ENCODE measurements around the gene FAHD2A.

DNA sequence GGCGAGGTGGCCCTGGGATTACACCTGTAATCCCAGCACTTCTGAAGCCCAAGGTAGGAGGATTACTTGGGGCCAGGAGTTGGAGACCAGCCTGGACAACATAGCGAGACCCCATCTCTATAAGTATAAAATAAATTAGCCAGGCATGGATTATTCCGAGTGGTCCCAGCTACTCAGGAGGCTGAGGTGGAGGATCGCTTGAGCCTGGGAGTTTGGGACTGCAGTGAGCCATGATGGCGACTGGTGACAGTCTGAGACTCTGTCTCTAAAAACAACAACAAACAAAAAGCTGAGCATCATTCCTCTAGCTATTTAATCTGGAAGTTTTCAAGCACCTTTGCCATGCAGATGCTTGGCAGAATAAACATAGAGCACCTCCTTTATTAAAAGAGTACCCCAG, 21.8 kb upstream of the FAHD2A start:
- TF ChIP-seq, protein P1, sequence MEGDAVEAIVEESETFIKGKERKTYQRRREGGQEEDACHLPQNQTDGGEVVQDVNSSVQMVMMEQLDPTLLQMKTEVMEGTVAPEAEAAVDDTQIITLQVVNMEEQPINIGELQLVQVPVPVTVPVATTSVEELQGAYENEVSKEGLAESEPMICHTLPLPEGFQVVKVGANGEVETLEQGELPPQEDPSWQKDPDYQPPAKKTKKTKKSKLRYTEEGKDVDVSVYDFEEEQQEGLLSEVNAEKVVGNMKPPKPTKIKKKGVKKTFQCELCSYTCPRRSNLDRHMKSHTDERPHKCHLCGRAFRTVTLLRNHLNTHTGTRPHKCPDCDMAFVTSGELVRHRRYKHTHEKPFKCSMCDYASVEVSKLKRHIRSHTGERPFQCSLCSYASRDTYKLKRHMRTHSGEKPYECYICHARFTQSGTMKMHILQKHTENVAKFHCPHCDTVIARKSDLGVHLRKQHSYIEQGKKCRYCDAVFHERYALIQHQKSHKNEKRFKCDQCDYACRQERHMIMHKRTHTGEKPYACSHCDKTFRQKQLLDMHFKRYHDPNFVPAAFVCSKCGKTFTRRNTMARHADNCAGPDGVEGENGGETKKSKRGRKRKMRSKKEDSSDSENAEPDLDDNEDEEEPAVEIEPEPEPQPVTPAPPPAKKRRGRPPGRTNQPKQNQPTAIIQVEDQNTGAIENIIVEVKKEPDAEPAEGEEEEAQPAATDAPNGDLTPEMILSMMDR (IDR thresholded peaks at IDR 0.05 in 2 of 3, conservative IDR thresholded peaks at IDR 0.05 in 1 of 3; ENCODE audit: borderline replicate concordance in 1 of 3, insufficient read depth in 1 of 3, low read depth in 2 of 3, low read length in 2 of 3) = no peak
- no peak for TF ChIP-seq CBX3 (IDR thresholded peaks at IDR 0.05; ENCODE audit: low read depth)

All from HCT116 (cell line).